HG03565 (cell line): Measurements from ENCODE around the gene PRELP.
"Not testable (repeated sequence)": the region's sequence is repeated elsewhere in the genome, so short reads cannot be mapped to it uniquely, and the experiment has no call there.

Source experiments
- ATAC-seq: cut with Tn5 transposase; IDR thresholded peaks from one replicate; pipeline ENCODE4 v1.9.1; 2021; ENCODE audit warnings: mild to moderate bottlenecking, moderate library complexity; ENCODE audit not compliant: unreplicated experiment

The PRELP gene

DNA sequence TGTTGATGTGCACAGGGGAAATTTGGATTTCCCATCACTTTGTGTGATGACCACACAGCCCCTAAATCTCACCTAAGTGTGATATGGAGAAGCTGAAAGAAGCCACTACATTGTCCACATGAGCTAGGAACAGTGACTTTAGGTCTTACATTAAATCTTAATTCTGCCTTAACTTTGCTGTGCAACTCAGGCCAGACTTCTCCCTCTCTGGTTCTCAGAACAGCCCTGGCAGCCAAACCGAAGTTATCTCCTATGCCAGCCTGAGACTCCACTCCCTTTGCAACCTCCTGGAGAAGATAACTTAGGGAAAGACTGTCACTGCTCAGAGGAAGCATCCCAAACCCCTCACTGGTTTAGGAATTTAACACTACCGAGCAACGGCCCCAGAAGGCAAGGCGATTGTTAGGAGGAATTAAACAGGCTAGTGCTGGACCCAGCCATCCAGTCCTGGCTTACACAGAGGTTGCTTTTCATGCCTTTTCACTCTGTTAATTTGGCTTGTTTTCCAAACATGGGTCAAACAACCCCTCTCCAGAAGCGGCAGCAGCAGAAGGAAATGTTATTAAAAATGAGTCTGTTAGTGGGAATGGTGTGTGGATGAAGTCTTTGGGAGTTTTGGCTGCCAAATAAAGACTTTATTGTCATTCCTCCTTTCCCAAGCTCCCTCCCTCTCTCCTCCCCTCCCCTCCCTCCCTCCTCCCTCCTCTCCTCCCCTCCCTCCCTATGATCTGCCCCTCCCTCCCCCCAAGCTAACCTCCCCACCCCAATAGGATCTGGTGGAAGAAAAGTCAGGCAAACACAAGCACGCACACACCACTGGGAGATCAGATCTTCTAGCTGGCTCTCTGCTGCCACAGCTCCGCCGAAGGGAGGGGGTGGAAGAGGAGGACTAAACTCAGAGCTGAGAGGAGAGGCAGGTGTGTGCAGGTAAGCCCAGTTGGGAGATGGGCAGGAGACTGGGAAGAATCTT is at the start of gene PRELP:
PRELP (plus strand) TSS at position 795 of the 970 bp plus-strand sequence. CDS start 7,379 bp downstream, outside the sequence.
- ATAC-seq: no peak

DNA sequence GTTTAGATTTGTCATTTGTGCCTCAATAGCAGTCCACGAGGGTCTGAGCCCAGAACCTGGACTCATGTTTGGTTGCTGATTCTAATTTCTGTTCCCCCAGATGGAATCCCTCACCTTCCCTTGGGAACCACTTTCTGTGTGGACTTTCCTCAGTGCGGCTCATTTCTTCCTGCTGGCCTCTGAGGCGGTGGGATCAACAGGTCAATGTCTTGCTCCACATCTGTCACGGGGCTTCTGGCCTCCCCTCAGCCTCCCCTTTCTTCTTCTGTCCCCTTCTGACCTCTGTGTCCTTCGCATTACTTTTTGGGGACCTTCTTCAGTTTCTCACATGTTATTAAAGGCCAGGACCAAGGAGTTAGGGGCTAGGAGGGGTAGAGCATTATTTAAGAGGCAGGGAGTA is 49.2 kb upstream of the PRELP start:
- no peak for ATAC-seq

DNA sequence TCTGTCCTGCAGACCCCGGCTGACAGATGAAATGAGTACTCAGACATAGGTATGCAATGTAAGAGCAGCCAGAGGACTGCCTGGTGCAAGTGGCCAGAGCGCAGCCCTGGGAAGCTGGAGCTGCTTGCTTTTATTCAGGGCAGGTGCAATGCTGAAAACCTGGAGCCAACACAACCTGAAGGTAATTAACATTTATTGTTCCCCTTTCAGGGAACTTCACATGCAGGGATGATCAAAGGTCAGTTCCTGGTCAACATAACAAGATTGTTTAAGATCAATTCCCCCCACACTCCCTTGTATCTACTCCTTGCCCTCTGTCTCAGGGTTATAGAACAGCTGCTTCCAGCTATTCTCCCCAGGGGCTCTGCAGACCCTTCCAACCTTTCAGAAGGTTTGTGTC is 48.7 kb upstream of the PRELP start:
- no peak for ATAC-seq

DNA sequence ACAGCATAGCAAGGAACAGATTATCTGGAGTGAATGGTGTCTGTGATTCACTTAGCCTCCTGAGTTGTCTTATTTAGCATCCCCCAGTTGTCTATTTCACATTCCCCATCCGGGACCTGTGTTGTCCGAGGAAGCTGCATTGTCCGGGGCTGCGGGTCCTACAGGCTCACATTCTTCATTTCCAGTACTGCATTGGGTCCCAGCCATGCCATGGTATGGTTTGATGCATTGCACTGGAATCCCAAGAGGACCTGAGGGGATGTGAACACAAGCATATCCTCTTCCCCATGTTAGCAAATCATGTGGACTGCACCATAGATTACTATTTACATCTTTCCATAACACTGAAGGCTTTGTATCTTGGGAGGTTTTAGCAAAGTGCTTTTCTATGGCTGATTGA is 48.2 kb upstream of the PRELP start:
- no peak for ATAC-seq

DNA sequence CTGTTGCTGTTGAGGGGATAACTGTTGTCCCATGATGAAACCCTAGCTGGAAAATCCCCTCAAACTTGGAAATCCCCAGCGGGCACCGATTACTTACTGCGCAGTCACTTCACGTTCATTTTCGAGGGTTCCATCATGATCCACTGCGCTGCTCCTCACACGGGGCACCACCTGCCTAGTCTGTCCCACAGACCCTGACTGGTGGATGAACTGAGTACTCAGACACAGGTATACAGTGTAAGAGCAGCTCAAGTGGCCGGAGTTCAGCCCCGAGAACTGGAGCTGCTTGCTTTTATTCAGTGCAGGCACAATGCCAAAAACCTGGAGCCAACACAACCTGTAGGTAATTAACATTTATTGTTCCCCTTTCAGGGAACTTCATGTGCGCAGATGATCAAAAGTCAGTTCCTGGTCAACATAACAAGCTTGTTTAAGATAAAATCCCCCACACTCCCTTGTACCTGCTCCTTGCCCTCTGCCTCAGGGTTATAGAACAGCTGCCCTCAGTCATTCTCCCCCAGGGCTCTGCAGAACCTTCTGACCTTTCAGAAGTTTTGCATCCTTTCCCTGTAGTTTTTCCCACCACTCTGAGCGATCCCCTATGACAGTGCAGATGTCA is 46.5 kb upstream of the PRELP start:
- no peak for ATAC-seq

GRCh38 chr1:203435615-203436014 is 40.0 kb upstream of the PRELP start:
- ATAC-seq: no peak

DNA sequence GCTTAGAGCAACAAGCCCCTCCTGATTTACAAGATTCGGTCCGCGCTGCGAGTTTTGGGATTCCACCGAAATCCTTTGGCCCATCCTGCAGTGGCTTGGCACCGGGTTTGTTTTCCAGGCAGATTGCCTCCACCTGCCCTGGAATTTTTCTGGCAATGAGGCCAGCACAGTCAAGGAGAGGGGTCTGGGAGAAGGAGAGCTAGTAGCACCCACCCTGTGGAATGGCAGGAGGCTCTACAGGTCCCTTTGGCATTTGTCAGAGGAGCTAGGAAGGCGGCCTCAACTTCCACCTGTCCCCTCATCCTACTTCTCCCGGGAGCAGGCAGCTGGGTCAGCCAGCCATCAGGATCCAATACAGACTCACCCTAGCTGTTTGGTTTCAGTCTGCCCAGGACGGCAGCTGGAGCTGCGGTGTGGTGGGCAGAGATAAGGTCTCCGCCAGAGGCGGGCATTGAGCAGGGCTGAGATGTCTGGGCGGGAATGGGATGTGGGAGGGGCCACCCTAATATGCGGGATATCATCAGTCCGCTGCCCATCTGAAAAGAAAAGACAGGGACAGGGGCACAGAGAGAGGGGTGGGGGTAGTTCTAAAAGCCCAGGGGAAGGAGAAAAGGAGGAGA is 37.8 kb upstream of the PRELP start:
- ATAC-seq: no peak

- ATAC-seq: no peak
These were observed 36.4 kb upstream of the PRELP start for GRCh38 chr1:203439131-203439730.

DNA sequence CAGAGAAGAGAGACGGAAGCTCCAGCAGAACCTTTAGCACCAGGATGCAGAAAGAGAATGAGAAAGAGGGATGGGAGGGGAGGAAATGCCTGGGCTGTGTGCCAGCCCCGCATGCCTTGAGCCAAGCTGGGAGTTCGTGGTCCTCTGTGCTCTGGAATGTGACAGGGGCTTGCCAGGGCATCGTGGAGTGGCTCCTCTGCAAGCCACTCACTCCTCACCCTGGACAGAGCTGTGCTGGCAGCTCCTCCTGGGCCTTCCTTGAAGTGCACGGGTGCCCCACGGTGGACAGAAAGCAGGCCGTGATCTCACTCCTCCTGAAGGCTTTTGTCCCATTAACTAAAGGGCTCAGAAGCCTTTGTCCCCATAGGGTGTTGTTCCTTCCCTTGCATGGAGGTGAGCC is 34.8 kb upstream of the PRELP start:
- ATAC-seq: no peak

DNA sequence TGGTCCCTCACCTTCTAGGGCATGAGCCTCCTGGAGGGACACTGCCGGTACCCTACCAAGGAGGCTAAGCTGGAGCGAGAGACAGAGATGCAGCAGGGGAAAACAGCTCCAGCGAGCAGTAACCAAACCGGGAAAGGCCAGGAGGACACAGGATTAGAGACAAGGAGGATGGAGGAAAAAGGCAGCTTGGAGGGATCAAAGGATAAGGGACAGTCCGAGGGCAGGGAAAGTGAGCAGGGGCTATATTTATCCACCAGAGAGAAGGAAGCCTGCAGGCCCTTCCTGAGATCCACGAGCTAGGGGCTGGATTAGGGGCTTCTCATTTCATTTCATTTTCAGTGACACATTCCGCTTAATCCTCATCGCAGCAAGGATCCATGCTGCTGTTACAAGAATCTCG is 33.8 kb upstream of the PRELP start:
- no peak for ATAC-seq

- ATAC-seq: no peak
These were observed 32.8 kb upstream of the PRELP start for GRCh38 chr1:203442821-203443220.

DNA sequence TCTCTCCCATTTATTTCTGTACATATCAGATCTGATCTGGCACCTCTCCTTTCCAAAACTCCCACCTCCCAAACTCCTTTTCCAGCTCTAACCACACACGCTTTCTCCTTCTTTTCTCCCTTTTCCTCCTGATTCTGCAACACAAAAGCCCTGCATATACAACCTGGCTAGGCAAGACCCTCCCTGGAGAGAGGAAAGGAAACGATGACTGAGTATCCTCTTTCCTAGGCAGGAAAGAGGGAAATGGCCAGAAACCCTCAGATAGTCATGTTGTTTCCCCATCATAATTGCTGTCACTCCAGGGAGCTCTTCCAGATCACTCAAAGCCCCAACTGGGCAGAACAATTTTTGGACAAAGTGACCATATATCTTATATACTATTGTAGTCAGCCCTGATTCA is 32.3 kb upstream of the PRELP start:
- no peak for ATAC-seq

- ATAC-seq: no peak
These were observed 31.4 kb upstream of the PRELP start for GRCh38 chr1:203444171-203444576.

DNA sequence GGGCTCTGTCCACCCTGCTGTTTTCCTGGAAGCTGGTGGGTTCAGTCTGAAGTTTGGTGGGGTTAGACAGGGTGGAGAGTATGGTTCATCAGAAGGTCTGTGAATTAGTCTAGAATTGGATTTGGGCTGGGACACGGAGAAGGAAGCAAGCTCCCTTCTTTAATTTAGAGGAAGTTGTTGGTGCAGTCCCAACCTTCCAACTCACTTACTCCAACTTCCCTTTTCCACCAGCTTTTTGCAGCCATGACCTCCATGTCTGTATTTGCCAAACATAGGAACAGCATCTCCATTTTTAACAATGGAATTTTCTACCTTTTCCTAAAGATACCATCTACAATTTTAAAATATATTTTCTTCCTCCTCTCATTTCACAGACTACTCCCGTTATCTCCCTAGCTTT is 28.5 kb upstream of the PRELP start:
- no peak for ATAC-seq

DNA sequence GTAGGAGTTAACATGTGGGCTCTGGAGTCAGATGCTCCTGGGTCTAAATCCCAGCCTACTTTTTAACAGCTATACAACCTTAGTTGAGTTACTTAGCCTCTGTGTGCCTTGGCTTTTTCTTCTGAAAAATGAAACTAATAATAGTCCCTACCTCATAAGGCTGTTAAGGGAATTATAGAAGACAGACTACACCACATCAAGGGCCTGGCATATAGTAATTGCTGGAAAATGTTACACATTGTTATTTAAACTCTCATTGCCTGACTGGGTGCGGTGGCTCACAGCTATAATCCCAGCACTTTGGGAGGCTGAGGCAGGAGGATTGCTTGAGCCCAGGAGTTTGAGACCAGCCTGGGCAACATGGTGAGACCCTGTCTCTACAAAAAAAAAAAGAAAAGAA is 28.0 kb upstream of the PRELP start:
- ATAC-seq: not testable (repeated sequence)

- no peak for ATAC-seq
These were observed 27.0 kb upstream of the PRELP start for GRCh38 chr1:203448521-203449061.

GRCh38 chr1:203450001-203450400 is 25.6 kb upstream of the PRELP start:
- no peak for ATAC-seq

GRCh38 chr1:203450479-203451149 is 25.0 kb upstream of the PRELP start:
- ATAC-seq: no peak

DNA sequence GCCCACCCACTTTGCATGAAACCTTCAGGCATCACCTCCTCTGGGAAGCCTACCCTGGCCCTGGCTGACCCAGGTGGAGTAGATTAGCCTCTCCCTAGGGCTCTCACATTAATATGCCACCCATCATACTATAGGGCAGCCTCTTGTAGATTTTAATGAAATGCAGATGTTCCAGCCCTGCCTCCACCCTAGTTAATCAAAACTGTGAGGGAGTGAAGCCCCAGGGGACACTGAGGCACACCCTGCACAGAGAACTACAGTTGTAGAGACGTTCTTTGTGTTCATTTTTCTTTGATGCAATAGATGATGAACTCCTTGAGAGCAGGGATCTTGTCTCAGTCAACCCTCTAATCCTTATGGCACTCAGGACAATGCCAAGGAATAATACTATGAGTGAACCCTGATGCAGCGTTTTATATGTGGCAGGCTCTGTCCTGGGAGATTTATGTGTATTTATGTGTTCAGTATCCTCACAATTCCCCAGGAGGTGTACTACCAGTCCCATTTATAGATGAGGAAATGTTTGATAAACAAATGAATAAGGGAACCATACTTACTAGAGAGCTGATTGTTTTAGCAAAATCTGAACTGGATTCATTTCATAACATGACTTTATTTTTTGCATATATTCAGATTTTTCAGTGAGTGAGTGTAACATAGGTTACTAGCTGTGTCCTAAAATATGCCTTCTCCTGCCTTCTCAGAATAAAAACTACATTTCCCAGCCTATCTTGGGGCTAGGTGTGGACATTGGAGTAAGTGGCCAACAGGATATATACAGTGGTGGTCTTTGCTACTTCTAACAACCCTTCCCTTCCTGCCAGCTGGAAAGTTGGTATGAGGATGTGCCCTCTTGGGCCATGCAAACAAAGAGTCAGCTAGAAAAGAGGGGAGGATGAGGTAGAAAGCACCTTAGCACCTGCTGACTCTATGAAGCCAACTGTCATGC is 23.5 kb upstream of the PRELP start:
- no peak for ATAC-seq
